HG03045 (cell line): ENCODE data around the gene TTLL8.

Experiments used
- ATAC-seq: cut with Tn5 transposase; IDR thresholded peaks from one replicate; pipeline ENCODE4 v1.9.1; 2021; ENCODE audit warnings: mild to moderate bottlenecking, moderate library complexity; ENCODE audit not compliant: unreplicated experiment

TTLL8 gene

GRCh38 chr22:50083462-50084079 is 25.5 kb upstream of the TTLL8 start:
- no peak for ATAC-seq

GRCh38 chr22:50082961-50083461 is 24.9 kb upstream of the TTLL8 start:
- no peak for ATAC-seq

GRCh38 chr22:50082197-50082715 is 24.2 kb upstream of the TTLL8 start:
- ATAC-seq, result no peak

- no peak for ATAC-seq
Observed at GRCh38 chr22:50081426-50082196, 23.5 kb upstream of the TTLL8 start.

GRCh38 chr22:50080077-50080465 is 22.0 kb upstream of the TTLL8 start:
- no peak for ATAC-seq

GRCh38 chr22:50078761-50079160 is 20.7 kb upstream of the TTLL8 start:
- no peak for ATAC-seq

GRCh38 chr22:50078246-50078645 is 20.1 kb upstream of the TTLL8 start:
- no peak for ATAC-seq

- no peak for ATAC-seq
Observed at GRCh38 chr22:50076646-50077535, 18.8 kb upstream of the TTLL8 start.

- no peak for ATAC-seq
Observed at GRCh38 chr22:50074551-50075530, 16.7 kb upstream of the TTLL8 start.

- no peak for ATAC-seq
Observed at GRCh38 chr22:50074056-50074455, 16.0 kb upstream of the TTLL8 start.

- no peak for ATAC-seq
Observed at GRCh38 chr22:50072714-50073538, 14.8 kb upstream of the TTLL8 start.

- no peak for ATAC-seq
Observed at GRCh38 chr22:50072167-50072555, 14.1 kb upstream of the TTLL8 start.

GRCh38 chr22:50071432-50072166 is 13.5 kb upstream of the TTLL8 start:
- ATAC-seq, result no peak

- no peak for ATAC-seq
Observed at GRCh38 chr22:50070366-50070765, 12.3 kb upstream of the TTLL8 start.

GRCh38 chr22:50068096-50068495 is 10.0 kb upstream of the TTLL8 start:
- no peak for ATAC-seq

GRCh38 chr22:50067244-50067643 is 9.1 kb upstream of the TTLL8 start:
- no peak for ATAC-seq

- no peak for ATAC-seq
Observed at GRCh38 chr22:50064453-50064852, 6.4 kb upstream of the TTLL8 start.

- ATAC-seq, result no peak
Observed at GRCh38 chr22:50063589-50064393, 5.7 kb upstream of the TTLL8 start.
